Body of pancreas (tissue), 4 donors: Measurements from ENCODE around the gene CDK8. TPM values are rescaled to one million over a fixed set of nuclear protein-coding genes. Genes with fewer than 3 reads are reported as not detected.

Source experiments
- ATAC-seq: fragments of 150-250 bp; one replicate; pipeline ENCODE4 v1.9.1; 2016
- DNase-seq, 4 donors: peaks; one replicate each; pipeline ENCODE4 v3.0.0-alpha.2; 2019
- H3K27ac ChIP-seq, 4 donors: fragments of 200-600 bp; sonication (generic); 1 replicate in 3 of 4; 2 replicates in 1 of 4; pipeline versions ENCODE4 v1.5.1 to v1.6.1; 2016 to 2019; ENCODE audit warnings: mild to moderate bottlenecking in 1 of 4, mixed read lengths in 1 of 4, moderate library complexity in 1 of 4
- H3K27me3 ChIP-seq, 2 donors: fragments of 200-600 bp; sonication (generic); one replicate each; pipeline ENCODE4 v1.6.0; 2016; ENCODE audit warnings: mild to moderate bottlenecking in 1 of 2
- H3K36me3 ChIP-seq, 2 donors: fragments of 200-600 bp; sonication (generic); replicated peaks in 1 of 2; 2 replicates each; pipeline ENCODE4 v1.5.1; 2016; ENCODE audit warnings: low read depth in 2 of 2; ENCODE audit not compliant: insufficient read depth in 1 of 2
- H3K4me1 ChIP-seq: fragments of 200-600 bp; sonication (generic); one replicate; pipeline ENCODE4 v1.6.0; 2016
- H3K4me3 ChIP-seq, 2 donors: fragments of 200-600 bp; sonication (generic); 1 replicate in 1 of 2; 2 replicates in 1 of 2; pipeline ENCODE4 v1.5.1; 2016 to 2019
- H3K9me3 ChIP-seq, 3 donors: fragments of 200-600 bp; sonication (generic); 1 replicate in 2 of 3; 2 replicates in 1 of 3; pipeline ENCODE4 v1.5.1; 2016
- CTCF ChIP-seq, 7 experiments: fragments of 450-650 bp in 4 of 7; fragments of 200-600 bp in 3 of 7; sonication (generic) in 3 of 7; IDR thresholded peaks; one replicate each; pipeline ENCODE4 v1.5.1; 2016 to 2019; ENCODE audit warnings: antibody characterized with exemption in 7 of 7
- POLR2A ChIP-seq, 3 donors: fragments of 450-650 bp; IDR thresholded peaks; one replicate each; pipeline ENCODE4 v1.6.1; 2016; ENCODE audit warnings: antibody characterized with exemption in 3 of 3, mild to moderate bottlenecking in 2 of 3
- WGBS, 2 donors: methylation state at CpG; one replicate each; pipeline ENCODE4 v1.1.5; 2017; 5-methylcytosine and 5-hydroxymethylcytosine counted together
- intact Hi-C: fragments of 100-400 bp; cut with DNase I; formaldehyde crosslinking; loops from one replicate; pipeline ENCODE4 v1.15.1; 2023
- total RNA-seq, 2 donors: library from RNA; depleted of rRNA; stranded (reverse); fragments of >200 nt; gene quantifications; one replicate each; pipeline ENCODE4 v1.1.0, GENCODE V29; 2016

Gene CDK8
- total RNA-seq, 2 donors from 2014 or later, result 12.7 to 13.8 TPM

GRCh38 chr13:26377038-26377437 lies 123.1 kb downstream of the CDK8 start:
- peak in 1 of 4 donors; percentile 35 for DNase-seq
- intact Hi-C loops, result no loop called here
- Histone ChIP-seq H3K4me3 (no peak overlapping the region), H3K4me1 (no peaks in the 10 kb centered on the region), H3K27ac (no peak overlapping the region), H3K27me3 (no peaks in the 10 kb centered on the region), H3K9me3 (no peaks in the 10 kb centered on the region), H3K36me3 (no peaks in the 10 kb centered on the region)
- TF ChIP-seq POLR2A (IDR thresholded peaks at IDR 0.05) (no peak), CTCF (IDR thresholded peaks at IDR 0.05) (peak in 3 of 7 experiments; percentile 7 to 39 (median 16))
- ATAC-seq, result no peak

- H3K36me3 ChIP-seq, result no peaks in the 10 kb centered on the region
- H3K4me3 ChIP-seq, result no peak overlapping the region
- 76 to 84% methylated on average over 3 of the region's 3 CpGs for WGBS, 2 donors
- H3K9me3 ChIP-seq, result no peaks in the 10 kb centered on the region
- ATAC-seq (no peak), DNase-seq (no peak)
- no peaks in the 10 kb centered on the region for H3K4me1 ChIP-seq
- no peak overlapping the region for H3K27ac ChIP-seq
- H3K27me3 ChIP-seq, result no peaks in the 10 kb centered on the region
- intact Hi-C loops, result no loop called here
- TF ChIP-seq POLR2A (IDR thresholded peaks at IDR 0.05) (no peak), CTCF (IDR thresholded peaks at IDR 0.05) (no peak)
Measured at GRCh38 chr13:26378116-26378515, 124.2 kb downstream of the CDK8 start.

GRCh38 chr13:26379831-26380230 lies 125.9 kb downstream of the CDK8 start:
- H3K9me3 ChIP-seq, result no peaks in the 10 kb centered on the region
- H3K36me3 ChIP-seq, result no peaks in the 10 kb centered on the region
- TF ChIP-seq CTCF (IDR thresholded peaks at IDR 0.05), result no peak
- no peak for TF ChIP-seq POLR2A (IDR thresholded peaks at IDR 0.05)
- no peak overlapping the region for H3K27ac ChIP-seq
- 93 to 97% methylated on average over 5 of the region's 5 CpGs for WGBS, 2 donors
- H3K27me3 ChIP-seq, result no peaks in the 10 kb centered on the region
- no peaks in the 10 kb centered on the region for H3K4me1 ChIP-seq
- ATAC-seq, result no peak
- no peak overlapping the region for H3K4me3 ChIP-seq
- DNase-seq, result no peak
- intact Hi-C loops, result no loop called here

DNA sequence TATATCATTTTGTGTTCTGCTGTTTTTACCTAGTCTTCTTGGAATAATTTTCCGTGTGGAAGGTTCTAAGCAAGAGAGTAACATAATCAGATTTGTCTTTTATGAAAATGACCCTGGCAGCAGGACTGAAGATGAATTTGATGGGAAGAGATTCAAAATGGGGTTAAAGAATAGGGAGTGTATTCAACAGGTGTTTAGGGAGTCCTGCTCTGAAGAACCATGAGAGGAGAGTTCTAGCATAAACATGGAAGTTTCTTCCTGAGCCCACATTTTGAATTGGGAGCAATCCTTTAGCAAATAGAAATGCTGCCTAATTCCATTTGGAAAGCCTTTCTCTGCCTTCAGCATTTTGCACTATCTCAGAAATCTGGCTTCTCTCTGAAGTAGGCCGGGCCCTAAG lies 127.0 kb downstream of the CDK8 start:
- TF ChIP-seq CTCF (IDR thresholded peaks at IDR 0.05) (no peak), POLR2A (IDR thresholded peaks at IDR 0.05) (no peak)
- DNase-seq (no peak), ATAC-seq (no peak)
- Histone ChIP-seq H3K4me3 (no peak overlapping the region), H3K36me3 (no peaks in the 10 kb centered on the region), H3K9me3 (no peaks in the 10 kb centered on the region), H3K27ac (no peak overlapping the region), H3K4me1 (no peaks in the 10 kb centered on the region), H3K27me3 (no peaks in the 10 kb centered on the region)
- WGBS, 2 donors, result 78 to 87% methylated on average over 2 of the region's 2 CpGs
- intact Hi-C loops, result no loop called here

DNA sequence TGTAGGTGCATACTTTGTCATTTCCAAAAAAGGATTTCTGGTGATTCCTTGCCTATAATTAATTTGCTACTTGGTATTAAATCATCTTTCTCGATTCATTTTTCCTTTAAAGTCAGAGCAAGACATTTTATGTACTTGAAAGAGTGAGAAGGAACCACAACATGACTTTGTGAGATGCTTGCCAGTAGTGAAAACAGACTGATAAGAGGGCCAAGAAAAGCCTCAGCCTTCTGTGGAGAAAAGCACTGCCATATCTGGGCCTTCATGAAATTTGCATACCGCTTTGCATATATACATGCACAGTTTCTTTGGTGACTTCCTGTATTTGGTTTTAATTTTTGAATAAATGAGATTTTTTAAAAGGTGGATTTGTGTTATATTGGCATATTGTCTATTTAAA lies 128.4 kb downstream of the CDK8 start:
- ATAC-seq (no peak), DNase-seq (no peak)
- no peaks in the 10 kb centered on the region for H3K27me3 ChIP-seq
- WGBS, 2 donors, result 88 to 95% methylated on average over 2 of the region's 2 CpGs
- no peak overlapping the region for H3K27ac ChIP-seq
- no peaks in the 10 kb centered on the region for H3K36me3 ChIP-seq
- no peaks in the 10 kb centered on the region for H3K4me1 ChIP-seq
- intact Hi-C loops, result no loop called here
- no peak overlapping the region for H3K4me3 ChIP-seq
- TF ChIP-seq CTCF (IDR thresholded peaks at IDR 0.05), result no peak
- no peak for TF ChIP-seq POLR2A (IDR thresholded peaks at IDR 0.05)
- H3K9me3 ChIP-seq, result no peaks in the 10 kb centered on the region
